HK-2 (cell line): ENCODE results near the gene IFT80.
"Not testable (repeated sequence)": the region's sequence is repeated elsewhere in the genome, so short reads cannot be mapped to it uniquely, and the experiment has no call there.

Experiments
- DNase-seq: peaks from one replicate; pipeline ENCODE4 v3.0.0-alpha.2; 2018; ENCODE audit not compliant: unreplicated experiment

Gene IFT80

GRCh38 chr3:160265088-160265487 lies 133.9 kb downstream of the IFT80 start:
- no peak for DNase-seq

- no peak for DNase-seq
Measured at GRCh38 chr3:160260587-160261270, 138.3 kb downstream of the IFT80 start.

GRCh38 chr3:160259589-160259988 lies 139.4 kb downstream of the IFT80 start:
- no peak for DNase-seq

- no peak for DNase-seq
Measured at GRCh38 chr3:160257606-160258005, 141.4 kb downstream of the IFT80 start.

GRCh38 chr3:160253298-160253697 lies 145.7 kb downstream of the IFT80 start:
- DNase-seq: no peak

GRCh38 chr3:160247766-160248165 lies 151.3 kb downstream of the IFT80 start:
- DNase-seq: no peak

GRCh38 chr3:160245261-160245800 lies 153.7 kb downstream of the IFT80 start:
- no peak for DNase-seq

GRCh38 chr3:160240719-160241118 lies 158.3 kb downstream of the IFT80 start:
- DNase-seq: not testable (repeated sequence)

GRCh38 chr3:160232014-160232413 lies 167.0 kb downstream of the IFT80 start:
- no peak for DNase-seq

- no peak for DNase-seq
Measured at GRCh38 chr3:160227419-160227818, 171.6 kb downstream of the IFT80 start.

GRCh38 chr3:160226026-160226907 lies 172.8 kb downstream of the IFT80 start:
- DNase-seq: no peak

- DNase-seq: peak; percentile 76
Measured at GRCh38 chr3:160225176-160226025, 173.6 kb downstream of the IFT80 start, which contains the start of gene C3orf80. TSS of gene C3orf80 (plus strand) at chr3:160225422. CDS start at chr3:160225636, 214 bp downstream.

GRCh38 chr3:160224811-160225175 lies 174.2 kb downstream of the IFT80 start:
- no peak for DNase-seq

- no peak for DNase-seq
Measured at GRCh38 chr3:160224256-160224655, 174.8 kb downstream of the IFT80 start.

- no peak for DNase-seq
Measured at GRCh38 chr3:160221019-160221418, 178.0 kb downstream of the IFT80 start.

GRCh38 chr3:160220038-160220437 lies 179.0 kb downstream of the IFT80 start:
- no peak for DNase-seq

GRCh38 chr3:160218136-160218535 lies 180.9 kb downstream of the IFT80 start:
- no peak for DNase-seq

- DNase-seq: no peak
Measured at GRCh38 chr3:160217675-160218074, 181.3 kb downstream of the IFT80 start.

GRCh38 chr3:160213191-160213590 lies 185.8 kb downstream of the IFT80 start:
- DNase-seq: no peak

- no peak for DNase-seq
Measured at GRCh38 chr3:160210799-160211221, 188.2 kb downstream of the IFT80 start.

GRCh38 chr3:160210341-160210740 lies 188.7 kb downstream of the IFT80 start:
- no peak for DNase-seq
